AG09309 (cell line): ENCODE data around the gene PLEKHG7.
A peak's percentile ranks its signal among the peaks of the same experiment; 100 is the strongest.

Experiments used
- DNase-seq: peaks from one replicate; pipeline ENCODE4 v3.0.0-alpha.2; 2010; ENCODE audit warnings: low read depth
- H3K4me3 ChIP-seq: 2 replicates; pipeline ENCODE4 v1.5.1; 2011; ENCODE audit warnings: mild to moderate bottlenecking, low read depth, low read length, moderate library complexity; ENCODE audit not compliant: control insufficient read depth
- TF ChIP-seq, protein P1 (sequence below): IDR thresholded peaks from 2 replicates; pipeline ENCODE4 v1.5.1; 2011; ENCODE audit warnings: mild to moderate bottlenecking, low read depth, low read length, inconsistent platforms; ENCODE audit not compliant: insufficient read depth, control insufficient read depth; ENCODE audit errors: missing control alignments

Gene PLEKHG7

GRCh38 chr12:92706594-92706993 is 3.8 kb downstream of the PLEKHG7 start:
- no peak overlapping the region for H3K4me3 ChIP-seq
- DNase-seq, result no peak
- TF ChIP-seq, protein P1, sequence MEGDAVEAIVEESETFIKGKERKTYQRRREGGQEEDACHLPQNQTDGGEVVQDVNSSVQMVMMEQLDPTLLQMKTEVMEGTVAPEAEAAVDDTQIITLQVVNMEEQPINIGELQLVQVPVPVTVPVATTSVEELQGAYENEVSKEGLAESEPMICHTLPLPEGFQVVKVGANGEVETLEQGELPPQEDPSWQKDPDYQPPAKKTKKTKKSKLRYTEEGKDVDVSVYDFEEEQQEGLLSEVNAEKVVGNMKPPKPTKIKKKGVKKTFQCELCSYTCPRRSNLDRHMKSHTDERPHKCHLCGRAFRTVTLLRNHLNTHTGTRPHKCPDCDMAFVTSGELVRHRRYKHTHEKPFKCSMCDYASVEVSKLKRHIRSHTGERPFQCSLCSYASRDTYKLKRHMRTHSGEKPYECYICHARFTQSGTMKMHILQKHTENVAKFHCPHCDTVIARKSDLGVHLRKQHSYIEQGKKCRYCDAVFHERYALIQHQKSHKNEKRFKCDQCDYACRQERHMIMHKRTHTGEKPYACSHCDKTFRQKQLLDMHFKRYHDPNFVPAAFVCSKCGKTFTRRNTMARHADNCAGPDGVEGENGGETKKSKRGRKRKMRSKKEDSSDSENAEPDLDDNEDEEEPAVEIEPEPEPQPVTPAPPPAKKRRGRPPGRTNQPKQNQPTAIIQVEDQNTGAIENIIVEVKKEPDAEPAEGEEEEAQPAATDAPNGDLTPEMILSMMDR, result no peak

- DNase-seq, result no peak
- no peak overlapping the region for H3K4me3 ChIP-seq
- TF ChIP-seq, protein P1, result no peak
Measured at GRCh38 chr12:92707926-92708325, 5.1 kb downstream of the PLEKHG7 start.

DNA sequence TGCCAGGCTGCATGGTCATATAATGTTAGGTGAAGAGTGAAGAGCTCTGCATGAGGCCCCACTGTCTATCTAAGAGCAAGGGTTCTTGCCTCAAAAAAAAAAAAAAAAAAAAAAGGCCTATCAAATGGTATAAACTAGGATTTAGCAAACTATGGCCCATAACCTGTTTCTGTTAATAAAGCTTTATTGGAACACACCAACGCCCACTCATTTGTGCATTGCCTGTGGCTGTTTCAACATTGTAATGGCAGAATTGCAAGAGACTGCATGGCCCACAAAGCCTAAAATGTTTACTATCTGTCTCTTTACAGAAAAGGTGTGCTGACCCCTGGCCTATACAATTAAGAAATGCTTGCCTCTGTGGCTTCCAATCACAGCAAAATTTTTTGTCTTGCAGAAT is 12.8 kb downstream of the PLEKHG7 start:
- TF ChIP-seq, protein P1, result no peak
- no peak overlapping the region for H3K4me3 ChIP-seq
- no peak for DNase-seq

DNA sequence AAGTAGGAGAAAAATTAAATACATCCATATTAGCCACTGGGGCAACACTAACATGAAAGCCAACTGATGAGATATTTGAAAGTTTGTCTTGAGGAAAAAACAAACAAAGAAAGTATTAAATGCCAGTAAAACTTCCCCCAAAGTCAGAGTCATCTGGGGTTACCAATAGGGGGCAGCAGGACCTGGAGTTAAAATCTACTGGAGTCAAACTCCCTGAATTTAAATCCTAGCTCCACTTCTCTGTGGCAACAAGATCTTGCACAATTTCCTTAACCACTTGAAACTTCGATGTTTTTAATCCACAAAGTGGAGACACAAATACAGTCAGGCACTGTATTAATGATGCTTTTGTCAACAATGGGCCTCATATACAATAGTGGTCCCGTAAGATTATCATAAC is 14.4 kb downstream of the PLEKHG7 start:
- TF ChIP-seq, protein P1, result peak; percentile 51
- H3K4me3 ChIP-seq, result no peak overlapping the region
- peak; percentile 45 for DNase-seq

DNA sequence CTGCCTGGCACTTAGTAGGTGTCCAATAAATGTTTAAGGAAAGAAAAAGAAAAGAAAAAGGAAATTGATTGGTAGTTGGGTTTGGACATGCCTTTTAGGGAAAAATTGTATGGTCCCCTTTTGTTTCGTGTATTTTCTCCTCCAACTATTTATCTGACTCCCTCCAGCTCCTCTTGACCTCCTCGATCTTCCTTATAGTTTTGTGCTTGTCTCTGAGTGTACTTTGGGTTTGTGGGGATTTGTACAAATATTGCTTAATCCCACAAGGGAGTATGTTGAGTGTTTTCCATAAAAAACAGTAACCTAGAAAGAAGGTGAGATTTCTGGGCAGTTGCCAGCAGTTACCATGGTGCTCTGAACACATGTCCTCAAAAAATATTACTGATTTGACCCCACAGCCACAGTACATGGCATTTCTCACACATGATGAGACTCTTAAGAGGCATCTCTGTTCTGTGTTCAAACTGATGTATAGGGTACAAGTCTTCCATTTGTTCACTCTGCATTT is 15.7 kb downstream of the PLEKHG7 start:
- TF ChIP-seq, protein P1, result no peak
- no peak for DNase-seq
- H3K4me3 ChIP-seq, result no peak overlapping the region

- H3K4me3 ChIP-seq, result no peak overlapping the region
- no peak for DNase-seq
- TF ChIP-seq, protein P1, result no peak
Measured at GRCh38 chr12:92719674-92720073, 16.9 kb downstream of the PLEKHG7 start.

DNA sequence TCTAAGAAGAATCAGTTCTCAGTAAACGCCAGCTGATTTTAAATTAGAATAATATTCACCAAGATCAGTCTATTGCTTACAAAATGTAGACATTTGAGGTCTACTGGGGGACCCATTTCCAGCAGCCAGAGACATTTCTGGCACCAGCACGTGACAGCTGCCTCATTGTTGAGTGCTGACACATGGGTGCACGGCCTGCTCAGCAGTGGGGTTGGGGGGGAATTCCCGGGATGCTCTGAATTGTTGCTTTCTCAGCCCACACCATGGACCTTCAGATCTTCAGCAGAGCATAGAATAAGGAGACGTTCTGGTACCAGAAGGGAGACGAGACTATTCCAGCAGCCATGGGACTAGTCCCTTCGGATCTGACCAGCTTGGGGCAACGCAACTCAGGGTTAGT is 18.3 kb downstream of the PLEKHG7 start:
- no peak for DNase-seq
- TF ChIP-seq, protein P1, result no peak
- H3K4me3 ChIP-seq, result no peak overlapping the region
